K562 (cell line): ENCODE data around the gene HPCAL1.

Source experiments
- BCL6 ChIP-seq: fragments of 250-450 bp; sonication (Bioruptor Pico); IDR thresholded peaks from 2 replicates; pipeline ENCODE4 v1.4.0; 2020
- EZH2 ChIP-seq: IDR thresholded peaks from 2 replicates; pipeline ENCODE4 v1.6.1; 2012; ENCODE audit warnings: low read depth, mild to moderate bottlenecking, inconsistent platforms, low read length, borderline replicate concordance
- KLF16 ChIP-seq: IDR thresholded peaks from 2 replicates; pipeline ENCODE4 v1.6.1; 2016; ENCODE audit warnings: antibody characterized with exemption
- NCOR1 ChIP-seq: fragments of 450-650 bp; IDR thresholded peaks from 2 replicates; pipeline ENCODE4 v1.6.1; 2016; ENCODE audit warnings: mild to moderate bottlenecking, moderate library complexity
- ZNF217 ChIP-seq: sonication (generic); formaldehyde crosslinking; IDR thresholded peaks from 2 replicates; pipeline ENCODE4 v1.8.0; 2022; ENCODE audit warnings: mild to moderate bottlenecking, missing genetic modification reagents
- ZNF57 ChIP-seq: fragments of 450-650 bp; formaldehyde crosslinking; IDR thresholded peaks from 2 replicates; pipeline ENCODE4 v1.4.0; 2020; ENCODE audit warnings: mild to moderate bottlenecking, moderate library complexity
- ZNF766 ChIP-seq: fragments of 200-800 bp; sonication (Bioruptor generic); conservative IDR thresholded peaks from 2 replicates; pipeline ENCODE4 v1.6.1; 2016; ENCODE audit warnings: missing genetic modification characterization, missing compliant biosample characterization
- ZNF830 ChIP-seq: fragments of 250-450 bp; sonication (Bioruptor Pico); IDR thresholded peaks from 2 replicates; pipeline ENCODE4 v1.5.0; 2021; ENCODE audit warnings: mild to moderate bottlenecking
- TF ChIP-seq, protein P1 (sequence below), 3 experiments: IDR thresholded peaks in 2 of 3; conservative IDR thresholded peaks in 1 of 3; 2 replicates each; pipeline ENCODE4 v1.5.1; 2011 to 2012; ENCODE audit warnings: low read length in 3 of 3, mild to moderate bottlenecking in 3 of 3, control low read depth in 2 of 3, improper control_type of control experiment in 1 of 3, inconsistent platforms in 1 of 3, low read depth in 1 of 3, mixed read lengths in 1 of 3, moderate library complexity in 1 of 3; ENCODE audit not compliant: insufficient read depth in 2 of 3

DNA sequence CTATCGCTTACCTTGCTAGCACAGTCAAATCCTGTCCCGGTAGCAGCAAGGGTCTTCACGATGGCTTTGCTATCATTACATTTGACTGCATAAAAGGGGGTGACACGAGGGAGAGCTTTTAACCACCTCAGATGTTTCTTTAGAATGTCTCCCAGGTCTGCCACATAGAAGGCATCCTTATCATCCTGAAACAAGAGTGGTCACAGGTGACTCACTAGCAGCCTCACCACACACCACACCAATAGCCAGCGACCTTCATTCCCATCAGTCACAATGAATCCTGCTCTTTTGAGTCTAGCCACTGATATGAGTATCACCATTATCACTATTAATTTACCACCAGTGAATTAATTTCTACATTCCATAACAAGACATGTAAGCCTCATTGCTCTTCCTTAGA, 141.8 kb downstream of the HPCAL1 start:
- TF ChIP-seq KLF16 = no peak
- TF ChIP-seq EZH2 = no peak
- TF ChIP-seq, protein P1, sequence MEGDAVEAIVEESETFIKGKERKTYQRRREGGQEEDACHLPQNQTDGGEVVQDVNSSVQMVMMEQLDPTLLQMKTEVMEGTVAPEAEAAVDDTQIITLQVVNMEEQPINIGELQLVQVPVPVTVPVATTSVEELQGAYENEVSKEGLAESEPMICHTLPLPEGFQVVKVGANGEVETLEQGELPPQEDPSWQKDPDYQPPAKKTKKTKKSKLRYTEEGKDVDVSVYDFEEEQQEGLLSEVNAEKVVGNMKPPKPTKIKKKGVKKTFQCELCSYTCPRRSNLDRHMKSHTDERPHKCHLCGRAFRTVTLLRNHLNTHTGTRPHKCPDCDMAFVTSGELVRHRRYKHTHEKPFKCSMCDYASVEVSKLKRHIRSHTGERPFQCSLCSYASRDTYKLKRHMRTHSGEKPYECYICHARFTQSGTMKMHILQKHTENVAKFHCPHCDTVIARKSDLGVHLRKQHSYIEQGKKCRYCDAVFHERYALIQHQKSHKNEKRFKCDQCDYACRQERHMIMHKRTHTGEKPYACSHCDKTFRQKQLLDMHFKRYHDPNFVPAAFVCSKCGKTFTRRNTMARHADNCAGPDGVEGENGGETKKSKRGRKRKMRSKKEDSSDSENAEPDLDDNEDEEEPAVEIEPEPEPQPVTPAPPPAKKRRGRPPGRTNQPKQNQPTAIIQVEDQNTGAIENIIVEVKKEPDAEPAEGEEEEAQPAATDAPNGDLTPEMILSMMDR (IDR thresholded peaks at IDR 0.05 in 2 of 3, conservative IDR thresholded peaks at IDR 0.05 in 1 of 3; ENCODE audit: insufficient read depth in 2 of 3, low read depth in 1 of 3, low read length in 3 of 3) = no peak
- TF ChIP-seq ZNF217 = no peak
- no peak for TF ChIP-seq NCOR1
- no peak for TF ChIP-seq ZNF766 (CRISPR knock-in tag)
- TF ChIP-seq ZNF57 = no peak
- TF ChIP-seq ZNF830 = no peak
- TF ChIP-seq BCL6 = no peak
